GM12878 (cell line): ENCODE results near the gene ATOSA. TPM values are rescaled to one million over a fixed set of nuclear protein-coding genes. Genes with fewer than 3 reads are reported as not detected.

ENCODE experiments used
- ATAC-seq: fragments of 200-7000 bp; cut with Tn5 transposase; 3 replicates; pipeline ENCODE4 v1.9.1; 2020; ENCODE audit warnings: mild to moderate bottlenecking, moderate library complexity
- BruUV-seq: library from RNA; stranded (reverse); fragments of 400-500 nt; replicated peaks from 2 replicates; lab custom pipeline; 2021; lab: Mats Ljungman, UMichigan
- CTCF ChIA-PET: fragments of 300-600 bp; sonication (Branson Sonifier 250); formaldehyde crosslinking; extraction: SDS; loops from one replicate; lab custom pipeline; 2021; ENCODE audit warnings: inconsistent platforms; lab: Yijun Ruan, JAX
- POLR2A ChIA-PET: fragments of 350-600 bp; formaldehyde crosslinking; extraction: SDS; loops from one replicate; lab custom pipeline; 2021; ENCODE audit warnings: inconsistent platforms; lab: Charles Lee
- RAD21 ChIA-PET: fragments of 300-600 bp; sonication (Branson Sonifier 250); formaldehyde crosslinking; loops from one replicate; lab custom pipeline; 2023; ENCODE audit warnings: antibody characterized with exemption; ENCODE audit not compliant: unreplicated experiment; lab: Charles Lee
- SMC1A ChIA-PET: fragments of 300-600 bp; sonication (Branson Sonifier 250); formaldehyde crosslinking; loops from one replicate; lab custom pipeline; 2023; ENCODE audit not compliant: unreplicated experiment, uncharacterized antibody; lab: Charles Lee
- DNase-seq: peaks from one replicate; pipeline ENCODE4 v3.0.0-alpha.2; 2011; ENCODE audit warnings: low read depth, low spot score
- FAIRE-seq: peaks from 3 replicates; lab custom pipeline; 2011; peaks lifted over from hg19 to GRCh38; lab: Jason Lieb, UNC
- H2AFZ ChIP-seq: 2 replicates; pipeline ENCODE4 v1.6.0; 2011; ENCODE audit warnings: low read depth, low read length, control low read depth; ENCODE audit not compliant: control insufficient read depth
- H3K27ac ChIP-seq: 2 replicates; pipeline ENCODE4 v1.5.1; 2011; ENCODE audit warnings: control low read depth; ENCODE audit not compliant: control insufficient read depth, insufficient read depth
- H3K27me3 ChIP-seq, 2 experiments: replicated peaks in 1 of 2; 2 replicates each; pipeline versions ENCODE4 v1.6.0 to v1.6.1; 2011; ENCODE audit warnings: low read length in 1 of 2; ENCODE audit not compliant: control insufficient read depth in 2 of 2, insufficient read depth in 2 of 2
- H3K36me3 ChIP-seq, 2 experiments: 2 replicates each; pipeline ENCODE4 v1.5.1; 2011; ENCODE audit warnings: low read length in 1 of 2; ENCODE audit not compliant: control insufficient read depth in 2 of 2, insufficient read depth in 2 of 2
- H3K4me1 ChIP-seq: 2 replicates; pipeline ENCODE4 v1.6.1; 2011; ENCODE audit warnings: mild to moderate bottlenecking, low read length, moderate library complexity, mixed read lengths; ENCODE audit not compliant: control insufficient read depth, insufficient read depth
- H3K4me2 ChIP-seq: 2 replicates; pipeline ENCODE4 v1.6.0; 2011; ENCODE audit warnings: control low read depth; ENCODE audit not compliant: control insufficient read depth, insufficient read depth
- H3K4me3 ChIP-seq: fragments of 200-600 bp; sonication (generic); 2 replicates; pipeline ENCODE4 v1.5.1; 2016
- H3K79me2 ChIP-seq: 2 replicates; pipeline ENCODE4 v1.6.0; 2011; ENCODE audit warnings: low read length; ENCODE audit not compliant: control insufficient read depth, insufficient read depth
- H3K9ac ChIP-seq: 2 replicates; pipeline ENCODE4 v1.8.0; 2011; ENCODE audit warnings: low read length, control low read depth, mixed read lengths; ENCODE audit not compliant: control insufficient read depth, insufficient read depth
- H3K9me3 ChIP-seq: replicated peaks from 3 replicates; pipeline ENCODE4 v1.5.1; 2011; ENCODE audit warnings: mild to moderate bottlenecking, low read length; ENCODE audit not compliant: control insufficient read depth, insufficient read depth
- H4K20me1 ChIP-seq: 2 replicates; pipeline ENCODE4 v1.6.0; 2011; ENCODE audit not compliant: control insufficient read depth, insufficient read depth
- E4F1 ChIP-seq: fragments of 450-650 bp; IDR thresholded peaks from 2 replicates; pipeline ENCODE4 v1.6.1; 2018; ENCODE audit warnings: borderline replicate concordance, mild to moderate bottlenecking; ENCODE audit not compliant: partially characterized antibody
- EZH2 ChIP-seq: IDR thresholded peaks from 2 replicates; pipeline ENCODE4 v1.6.1; 2012; ENCODE audit warnings: low read depth, mild to moderate bottlenecking, control low read depth, inconsistent platforms, low read length, borderline replicate concordance; ENCODE audit not compliant: control insufficient read depth
- FOXM1 ChIP-seq: IDR thresholded peaks from 2 replicates; pipeline ENCODE4 v1.6.1; 2012; ENCODE audit warnings: low read depth, mild to moderate bottlenecking, inconsistent platforms, low read length, moderate library complexity
- SP1 ChIP-seq: IDR thresholded peaks from one replicate; pipeline ENCODE4 v1.6.1; 2011; ENCODE audit warnings: low read depth, low read length
- ZNF687 ChIP-seq: fragments of 450-650 bp; IDR thresholded peaks from 2 replicates; pipeline ENCODE4 v1.6.1; 2017; ENCODE audit warnings: mild to moderate bottlenecking, moderate library complexity
- WGBS: methylation state at CpG from one replicate; pipeline ENCODE4 v1.1.6; 2016; ENCODE audit warnings: low lambda C conversion rate; ENCODE audit not compliant: insufficient replicate concordance, insufficient coverage; ENCODE audit errors: missing lambda C conversion rate; 5-methylcytosine and 5-hydroxymethylcytosine counted together
- in situ Hi-C: fragments of 300-500 bp; cut with MboI; formaldehyde crosslinking; loops from 9 replicates; pipeline ENCODE4 v1.14.3; 2018; ENCODE audit warnings: mixed read lengths
- intact Hi-C: fragments of 100-400 bp; cut with micrococcal nuclease; formaldehyde crosslinking; loops from one replicate; pipeline ENCODE4 v1.14.2; 2022; ENCODE audit not compliant: unreplicated experiment
- polyA plus RNA-seq, 11 experiments: library from polyadenylated mRNA; depleted of rRNA in 4 of 11; unstranded in 6 of 11; stranded (reverse) in 5 of 11; fragments of >200 nt; fragmentation: Nextera tagmentation in 4 of 11; fragmentation: Illumina TruSeq in 1 of 11; extraction: Ambion mirVana in 4 of 11; extraction: Trizol in 1 of 11; gene quantifications; 1 replicate in 1 of 11; 2 replicates in 10 of 11; pipeline versions ENCODE4 v1.2.1 to v1.2.3, GENCODE V29; 2011 to 2016; ENCODE audit warnings: inconsistent platforms in 2 of 11, missing spikeins in 2 of 11, low read depth in 1 of 11
- total RNA-seq, 4 experiments: library from RNA; depleted of rRNA in 3 of 4; stranded (reverse); fragments of >200 nt in 3 of 4; fragmentation: Illumina TruSeq in 1 of 4; extraction: Trizol in 1 of 4; gene quantifications; 2 replicates each; pipeline versions ENCODE4 v1.2.1 to v1.2.3, GENCODE V29; 2013 to 2021
- TF ChIP-seq, protein P1 (sequence below): fragments of 450-650 bp; IDR thresholded peaks from 2 replicates; pipeline ENCODE4 v1.6.1; 2017; ENCODE audit warnings: borderline replicate concordance
- TF ChIP-seq, protein P2 (sequence below): fragments of 450-650 bp; formaldehyde crosslinking; IDR thresholded peaks from 2 replicates; pipeline ENCODE4 v1.4.0; 2022; ENCODE audit warnings: mild to moderate bottlenecking, moderate library complexity
- TF ChIP-seq, protein P3 (sequence below): IDR thresholded peaks from 2 replicates; pipeline ENCODE4 v1.6.1; 2012; ENCODE audit warnings: low read depth, low read length, improper control_type of control experiment

Gene ATOSA
- total and polyA plus RNA-seq, 10 of the 15 experiments (the other 5 are each of a cell fraction or from before 2014, with no cell fraction given): 6.8 to 24.3 (median 14.6) TPM

DNA sequence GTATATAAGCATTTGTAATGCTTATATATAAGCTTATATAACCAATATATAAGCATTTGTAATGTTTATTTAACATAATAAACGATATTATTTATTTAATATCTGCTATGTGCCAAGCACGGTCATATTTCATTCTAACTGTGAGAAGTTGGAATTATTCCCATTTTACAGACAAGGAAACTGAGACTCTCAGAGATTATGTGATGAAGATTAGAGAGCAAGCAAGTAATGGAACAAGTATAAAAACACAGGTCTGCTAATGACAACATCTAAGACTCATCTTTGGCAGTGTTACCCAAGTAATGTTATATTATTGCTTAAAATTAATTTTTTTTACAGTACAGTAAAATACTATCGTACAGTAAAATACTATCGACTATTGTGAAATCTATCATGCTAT, 4.4 kb downstream of the ATOSA start:
- Histone ChIP-seq H3K36me3 (no peaks in the 10 kb centered on the region; a peak in 1 of 4 replicates), H4K20me1 (no peaks in the 10 kb centered on the region), H3K79me2 (peaks cover 25% of the 10 kb centered on the region), H3K4me2 (no peak overlapping the region), H2AFZ (no peak overlapping the region), H3K9me3 (no peaks in the 10 kb centered on the region), H3K9ac (no peak overlapping the region), H3K27me3 (no peaks in the 10 kb centered on the region), H3K4me1 (peaks cover 11% of the 10 kb centered on the region), H3K27ac (no peak overlapping the region), H3K4me3 (no peak overlapping the region)
- in situ Hi-C loops: no loop called here
- BruUV-seq: no TSS peak
- ChIA-PET POLR2A (no interaction called here), SMC1A (interaction anchor here (0.9 to 2.4 kb wide), 5 partner anchors 10 to 342 kb away, joined by 3 to 6 read pairs (median 5); no protein-coding TSS in a partner anchor), RAD21 (interaction anchor here (1.4 kb wide), 1 partner anchor 343 kb away, joined by 3 read pairs; no protein-coding TSS in a partner anchor), CTCF (interaction anchor here (1.1 to 1.8 kb wide), 3 partner anchors 59 to 421 kb away, joined by 3 to 5 read pairs (median 4); no protein-coding TSS in a partner anchor)
- FAIRE-seq: no peak
- TF ChIP-seq FOXM1: no peak
- TF ChIP-seq, protein P1, sequence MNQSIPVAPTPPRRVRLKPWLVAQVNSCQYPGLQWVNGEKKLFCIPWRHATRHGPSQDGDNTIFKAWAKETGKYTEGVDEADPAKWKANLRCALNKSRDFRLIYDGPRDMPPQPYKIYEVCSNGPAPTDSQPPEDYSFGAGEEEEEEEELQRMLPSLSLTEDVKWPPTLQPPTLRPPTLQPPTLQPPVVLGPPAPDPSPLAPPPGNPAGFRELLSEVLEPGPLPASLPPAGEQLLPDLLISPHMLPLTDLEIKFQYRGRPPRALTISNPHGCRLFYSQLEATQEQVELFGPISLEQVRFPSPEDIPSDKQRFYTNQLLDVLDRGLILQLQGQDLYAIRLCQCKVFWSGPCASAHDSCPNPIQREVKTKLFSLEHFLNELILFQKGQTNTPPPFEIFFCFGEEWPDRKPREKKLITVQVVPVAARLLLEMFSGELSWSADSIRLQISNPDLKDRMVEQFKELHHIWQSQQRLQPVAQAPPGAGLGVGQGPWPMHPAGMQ: no peak
- TF ChIP-seq, protein P2, sequence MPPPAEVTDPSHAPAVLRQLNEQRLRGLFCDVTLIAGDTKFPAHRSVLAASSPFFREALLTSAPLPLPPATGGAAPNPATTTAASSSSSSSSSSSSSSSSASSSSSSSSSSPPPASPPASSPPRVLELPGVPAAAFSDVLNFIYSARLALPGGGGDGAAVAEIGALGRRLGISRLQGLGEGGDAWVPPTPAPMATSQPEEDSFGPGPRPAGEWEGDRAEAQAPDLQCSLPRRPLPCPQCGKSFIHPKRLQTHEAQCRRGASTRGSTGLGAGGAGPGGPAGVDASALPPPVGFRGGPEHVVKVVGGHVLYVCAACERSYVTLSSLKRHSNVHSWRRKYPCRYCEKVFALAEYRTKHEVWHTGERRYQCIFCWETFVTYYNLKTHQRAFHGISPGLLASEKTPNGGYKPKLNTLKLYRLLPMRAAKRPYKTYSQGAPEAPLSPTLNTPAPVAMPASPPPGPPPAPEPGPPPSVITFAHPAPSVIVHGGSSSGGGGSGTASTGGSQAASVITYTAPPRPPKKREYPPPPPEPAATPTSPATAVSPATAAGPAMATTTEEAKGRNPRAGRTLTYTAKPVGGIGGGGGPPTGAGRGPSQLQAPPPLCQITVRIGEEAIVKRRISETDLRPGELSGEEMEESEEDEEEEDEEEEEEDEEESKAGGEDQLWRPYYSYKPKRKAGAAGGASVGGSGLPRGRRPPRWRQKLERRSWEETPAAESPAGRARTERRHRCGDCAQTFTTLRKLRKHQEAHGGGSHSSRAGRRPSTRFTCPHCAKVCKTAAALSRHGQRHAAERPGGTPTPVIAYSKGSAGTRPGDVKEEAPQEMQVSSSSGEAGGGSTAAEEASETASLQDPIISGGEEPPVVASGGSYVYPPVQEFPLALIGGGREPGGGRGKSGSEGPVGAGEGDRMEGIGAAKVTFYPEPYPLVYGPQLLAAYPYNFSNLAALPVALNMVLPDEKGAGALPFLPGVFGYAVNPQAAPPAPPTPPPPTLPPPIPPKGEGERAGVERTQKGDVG (CRISPR knock-in tag): no peak
- TF ChIP-seq EZH2: no peak
- TF ChIP-seq ZNF687: no peak
- no peak for TF ChIP-seq E4F1
- TF ChIP-seq, protein P3, sequence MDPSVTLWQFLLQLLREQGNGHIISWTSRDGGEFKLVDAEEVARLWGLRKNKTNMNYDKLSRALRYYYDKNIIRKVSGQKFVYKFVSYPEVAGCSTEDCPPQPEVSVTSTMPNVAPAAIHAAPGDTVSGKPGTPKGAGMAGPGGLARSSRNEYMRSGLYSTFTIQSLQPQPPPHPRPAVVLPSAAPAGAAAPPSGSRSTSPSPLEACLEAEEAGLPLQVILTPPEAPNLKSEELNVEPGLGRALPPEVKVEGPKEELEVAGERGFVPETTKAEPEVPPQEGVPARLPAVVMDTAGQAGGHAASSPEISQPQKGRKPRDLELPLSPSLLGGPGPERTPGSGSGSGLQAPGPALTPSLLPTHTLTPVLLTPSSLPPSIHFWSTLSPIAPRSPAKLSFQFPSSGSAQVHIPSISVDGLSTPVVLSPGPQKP: no peak
- no peak for TF ChIP-seq SP1
- intact Hi-C loops: loop anchor here (5.0 to 10.0 kb wide), 3 partner anchors 57 to 210 kb away; partner anchors contain the start of gene ARPP19
- WGBS: 73% methylated on average over 4 of the region's 4 CpGs
- ATAC-seq: no peak
- no peak for DNase-seq
